PC-9 (cell line): ENCODE data around the gene GSE1.

Experiments
- EZH2 ChIP-seq: fragments of 200-600 bp; sonication (generic); IDR thresholded peaks from 2 replicates; pipeline ENCODE4 v1.8.0; 2017; ENCODE audit warnings: antibody characterized with exemption, low read depth
- TF ChIP-seq, protein P1 (sequence below): fragments of 200-600 bp; sonication (generic); conservative IDR thresholded peaks from 2 replicates; pipeline ENCODE4 v1.6.1; 2017; ENCODE audit warnings: mixed run types, antibody characterized with exemption, mild to moderate bottlenecking, moderate library complexity

GRCh38 chr16:85640254-85640558 lies 27.1 kb downstream of the GSE1 start:
- TF ChIP-seq, protein P1, sequence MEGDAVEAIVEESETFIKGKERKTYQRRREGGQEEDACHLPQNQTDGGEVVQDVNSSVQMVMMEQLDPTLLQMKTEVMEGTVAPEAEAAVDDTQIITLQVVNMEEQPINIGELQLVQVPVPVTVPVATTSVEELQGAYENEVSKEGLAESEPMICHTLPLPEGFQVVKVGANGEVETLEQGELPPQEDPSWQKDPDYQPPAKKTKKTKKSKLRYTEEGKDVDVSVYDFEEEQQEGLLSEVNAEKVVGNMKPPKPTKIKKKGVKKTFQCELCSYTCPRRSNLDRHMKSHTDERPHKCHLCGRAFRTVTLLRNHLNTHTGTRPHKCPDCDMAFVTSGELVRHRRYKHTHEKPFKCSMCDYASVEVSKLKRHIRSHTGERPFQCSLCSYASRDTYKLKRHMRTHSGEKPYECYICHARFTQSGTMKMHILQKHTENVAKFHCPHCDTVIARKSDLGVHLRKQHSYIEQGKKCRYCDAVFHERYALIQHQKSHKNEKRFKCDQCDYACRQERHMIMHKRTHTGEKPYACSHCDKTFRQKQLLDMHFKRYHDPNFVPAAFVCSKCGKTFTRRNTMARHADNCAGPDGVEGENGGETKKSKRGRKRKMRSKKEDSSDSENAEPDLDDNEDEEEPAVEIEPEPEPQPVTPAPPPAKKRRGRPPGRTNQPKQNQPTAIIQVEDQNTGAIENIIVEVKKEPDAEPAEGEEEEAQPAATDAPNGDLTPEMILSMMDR: no peak
- TF ChIP-seq EZH2: no peak
